SU-DHL-6 (cell line): Measurements from ENCODE around the gene CTNND2.

ENCODE experiments used
- EZH2phosphoT487 ChIP-seq: fragments of 200-600 bp; sonication (generic), shearing (Covaris generic); conservative IDR thresholded peaks from 2 replicates; pipeline ENCODE4 v1.6.1; 2018; ENCODE audit warnings: mild to moderate bottlenecking, antibody characterized with exemption, low read length, moderate library complexity, mixed read lengths
- TF ChIP-seq, protein P1 (sequence below): fragments of 200-600 bp; sonication (generic); IDR thresholded peaks from one replicate; pipeline ENCODE4 v1.5.1; 2017; ENCODE audit warnings: antibody characterized with exemption, mild to moderate bottlenecking, low read length, moderate library complexity; ENCODE audit not compliant: insufficient read depth, poor library complexity, severe bottlenecking

DNA sequence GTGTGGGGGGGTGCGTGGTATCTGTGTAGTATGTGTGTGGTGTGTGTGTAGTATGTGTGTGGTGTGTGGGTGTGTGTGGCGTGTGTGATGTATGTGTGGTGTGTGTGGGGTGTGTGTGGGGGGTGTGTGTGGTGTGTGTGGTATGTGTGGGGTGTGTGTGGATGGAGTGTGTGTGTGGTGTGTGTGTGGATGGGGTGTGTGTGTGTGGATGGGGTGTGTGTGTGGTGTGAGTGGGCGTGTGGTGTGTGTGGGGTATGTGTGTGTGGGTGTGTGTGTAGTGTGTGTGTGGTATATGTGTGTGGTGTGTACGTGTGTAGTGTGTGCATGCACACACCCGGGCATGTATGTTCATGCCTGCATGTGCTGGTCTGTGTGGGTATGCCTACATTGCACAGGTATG lies 722.3 kb downstream of the CTNND2 start:
- TF ChIP-seq, protein P1, sequence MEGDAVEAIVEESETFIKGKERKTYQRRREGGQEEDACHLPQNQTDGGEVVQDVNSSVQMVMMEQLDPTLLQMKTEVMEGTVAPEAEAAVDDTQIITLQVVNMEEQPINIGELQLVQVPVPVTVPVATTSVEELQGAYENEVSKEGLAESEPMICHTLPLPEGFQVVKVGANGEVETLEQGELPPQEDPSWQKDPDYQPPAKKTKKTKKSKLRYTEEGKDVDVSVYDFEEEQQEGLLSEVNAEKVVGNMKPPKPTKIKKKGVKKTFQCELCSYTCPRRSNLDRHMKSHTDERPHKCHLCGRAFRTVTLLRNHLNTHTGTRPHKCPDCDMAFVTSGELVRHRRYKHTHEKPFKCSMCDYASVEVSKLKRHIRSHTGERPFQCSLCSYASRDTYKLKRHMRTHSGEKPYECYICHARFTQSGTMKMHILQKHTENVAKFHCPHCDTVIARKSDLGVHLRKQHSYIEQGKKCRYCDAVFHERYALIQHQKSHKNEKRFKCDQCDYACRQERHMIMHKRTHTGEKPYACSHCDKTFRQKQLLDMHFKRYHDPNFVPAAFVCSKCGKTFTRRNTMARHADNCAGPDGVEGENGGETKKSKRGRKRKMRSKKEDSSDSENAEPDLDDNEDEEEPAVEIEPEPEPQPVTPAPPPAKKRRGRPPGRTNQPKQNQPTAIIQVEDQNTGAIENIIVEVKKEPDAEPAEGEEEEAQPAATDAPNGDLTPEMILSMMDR = no peak
- TF ChIP-seq EZH2phosphoT487 = no peak
